SU-DHL-6 (cell line): ENCODE data around the gene OR6N1.

Experiments used
- H2AFZ ChIP-seq: fragments of 200-600 bp; sonication (generic); 2 replicates; pipeline ENCODE4 v1.6.1; 2014; ENCODE audit warnings: low read depth, mild to moderate bottlenecking, moderate library complexity, mixed read lengths, antibody characterized with exemption, low read length; ENCODE audit not compliant: severe bottlenecking
- H3F3A ChIP-seq: fragments of 200-600 bp; shearing (Covaris generic); 2 replicates; pipeline ENCODE4 v1.6.0; 2016; ENCODE audit warnings: antibody characterized with exemption, mild to moderate bottlenecking; ENCODE audit not compliant: insufficient read depth
- H3K27ac ChIP-seq: fragments of 200-600 bp; sonication (generic); 2 replicates; pipeline ENCODE4 v1.5.1; 2016; ENCODE audit warnings: low read depth, mild to moderate bottlenecking, low read length, moderate library complexity, mixed read lengths
- H3K27me3 ChIP-seq: fragments of 200-600 bp; sonication (generic), shearing (Covaris generic); 2 replicates; pipeline ENCODE4 v1.6.0; 2014; ENCODE audit warnings: mild to moderate bottlenecking, low read length
- H3K36me3 ChIP-seq: fragments of 200-600 bp; sonication (generic); 2 replicates; pipeline ENCODE4 v1.6.1; 2014; ENCODE audit warnings: mild to moderate bottlenecking, low read length, mixed read lengths
- H3K4me2 ChIP-seq: fragments of 300-600, 200-600 bp; shearing (Covaris generic), sonication (generic); 2 replicates; pipeline ENCODE4 v1.6.0; 2014; ENCODE audit warnings: low read length, low read depth, mild to moderate bottlenecking; ENCODE audit not compliant: poor library complexity, severe bottlenecking
- H3K4me3 ChIP-seq: fragments of 200-600 bp; sonication (generic); 2 replicates; pipeline ENCODE4 v1.5.1; 2014; ENCODE audit warnings: antibody characterized with exemption, low read length, mild to moderate bottlenecking, mixed read lengths; ENCODE audit not compliant: insufficient read depth, poor library complexity, severe bottlenecking
- H3K79me2 ChIP-seq: fragments of 200-600 bp; sonication (generic); 2 replicates; pipeline ENCODE4 v1.6.1; 2014; ENCODE audit warnings: mild to moderate bottlenecking, low read length, moderate library complexity; ENCODE audit not compliant: insufficient read depth
- H3K9ac ChIP-seq: fragments of 200-600 bp; sonication (generic); 2 replicates; pipeline ENCODE4 v1.7.0; 2014; ENCODE audit warnings: mild to moderate bottlenecking, low read length
- H3K9me2 ChIP-seq: fragments of 200-600 bp; sonication (generic); replicated peaks from 2 replicates; pipeline ENCODE4 v1.6.1; 2014; ENCODE audit warnings: low read length; ENCODE audit not compliant: insufficient read depth
- H3K9me3 ChIP-seq: fragments of 200-600 bp; sonication (generic); 2 replicates; pipeline ENCODE4 v1.6.1; 2014; ENCODE audit warnings: low read length, mixed read lengths; ENCODE audit not compliant: insufficient read depth
- H4K20me1 ChIP-seq: fragments of 200-600 bp; sonication (generic); 2 replicates; pipeline ENCODE4 v1.6.1; 2014; ENCODE audit warnings: low read depth, mild to moderate bottlenecking, antibody characterized with exemption, low read length, moderate library complexity, mixed read lengths
- CTCF ChIP-seq: fragments of 200-600 bp; sonication (generic); IDR thresholded peaks from one replicate; pipeline ENCODE4 v1.5.1; 2017; ENCODE audit warnings: antibody characterized with exemption, mild to moderate bottlenecking, low read length, moderate library complexity; ENCODE audit not compliant: insufficient read depth, poor library complexity, severe bottlenecking
- EZH2phosphoT487 ChIP-seq: fragments of 200-600 bp; sonication (generic), shearing (Covaris generic); conservative IDR thresholded peaks from 2 replicates; pipeline ENCODE4 v1.6.1; 2018; ENCODE audit warnings: mild to moderate bottlenecking, antibody characterized with exemption, low read length, moderate library complexity, mixed read lengths

The OR6N1 gene

GRCh38 chr1:158809256-158809655, 37.3 kb upstream of the OR6N1 start:
- H3K27ac ChIP-seq: no peak overlapping the region
- no peak overlapping the region for H3K9ac ChIP-seq
- no peaks in the 10 kb centered on the region for H3K79me2 ChIP-seq
- no peaks in the 10 kb centered on the region for H3F3A ChIP-seq
- H3K9me2 ChIP-seq: no peaks in the 10 kb centered on the region
- H3K4me2 ChIP-seq: no peak overlapping the region
- no peaks in the 10 kb centered on the region for H4K20me1 ChIP-seq
- no peak overlapping the region for H3K4me3 ChIP-seq
- no peak overlapping the region for H2AFZ ChIP-seq
- H3K9me3 ChIP-seq: no peaks in the 10 kb centered on the region
- TF ChIP-seq EZH2phosphoT487 (no peak), CTCF (no peak)
- H3K36me3 ChIP-seq: no peaks in the 10 kb centered on the region
- no peaks in the 10 kb centered on the region for H3K27me3 ChIP-seq

- no peaks in the 10 kb centered on the region for H3K27me3 ChIP-seq
- H4K20me1 ChIP-seq: no peaks in the 10 kb centered on the region
- H3K4me2 ChIP-seq: no peak overlapping the region
- H3K36me3 ChIP-seq: no peaks in the 10 kb centered on the region
- no peak overlapping the region for H3K4me3 ChIP-seq
- no peaks in the 10 kb centered on the region for H3K9me3 ChIP-seq
- no peak overlapping the region for H3K9ac ChIP-seq
- no peak for TF ChIP-seq CTCF
- TF ChIP-seq EZH2phosphoT487: no peak
- H3K9me2 ChIP-seq: no peaks in the 10 kb centered on the region
- H2AFZ ChIP-seq: no peak overlapping the region
- H3K79me2 ChIP-seq: no peaks in the 10 kb centered on the region
- H3F3A ChIP-seq: no peaks in the 10 kb centered on the region
- no peak overlapping the region for H3K27ac ChIP-seq
Observed at GRCh38 chr1:158806916-158807536, 35.0 kb upstream of the OR6N1 start.

GRCh38 chr1:158803678-158804077, 31.7 kb upstream of the OR6N1 start:
- Histone ChIP-seq H3K36me3 (no peaks in the 10 kb centered on the region), H3K27me3 (no peaks in the 10 kb centered on the region), H4K20me1 (no peaks in the 10 kb centered on the region), H3K9me2 (no peaks in the 10 kb centered on the region), H3F3A (no peaks in the 10 kb centered on the region), H2AFZ (no peak overlapping the region), H3K9me3 (no peaks in the 10 kb centered on the region), H3K27ac (no peak overlapping the region), H3K4me2 (no peak overlapping the region), H3K79me2 (no peaks in the 10 kb centered on the region), H3K9ac (no peak overlapping the region), H3K4me3 (no peak overlapping the region)
- no peak for TF ChIP-seq EZH2phosphoT487

GRCh38 chr1:158801396-158801795, 29.4 kb upstream of the OR6N1 start:
- H3K9me3 ChIP-seq: no peaks in the 10 kb centered on the region
- no peaks in the 10 kb centered on the region for H3F3A ChIP-seq
- no peaks in the 10 kb centered on the region for H4K20me1 ChIP-seq
- no peak overlapping the region for H3K27ac ChIP-seq
- no peaks in the 10 kb centered on the region for H3K9me2 ChIP-seq
- H3K4me2 ChIP-seq: no peak overlapping the region
- H2AFZ ChIP-seq: no peak overlapping the region
- no peak for TF ChIP-seq CTCF
- TF ChIP-seq EZH2phosphoT487: no peak
- no peaks in the 10 kb centered on the region for H3K36me3 ChIP-seq
- no peak overlapping the region for H3K9ac ChIP-seq
- H3K27me3 ChIP-seq: no peaks in the 10 kb centered on the region
- no peaks in the 10 kb centered on the region for H3K79me2 ChIP-seq
- H3K4me3 ChIP-seq: no peak overlapping the region
